ENCODE results near the gene FABP3.

Gene FABP3

DNA sequence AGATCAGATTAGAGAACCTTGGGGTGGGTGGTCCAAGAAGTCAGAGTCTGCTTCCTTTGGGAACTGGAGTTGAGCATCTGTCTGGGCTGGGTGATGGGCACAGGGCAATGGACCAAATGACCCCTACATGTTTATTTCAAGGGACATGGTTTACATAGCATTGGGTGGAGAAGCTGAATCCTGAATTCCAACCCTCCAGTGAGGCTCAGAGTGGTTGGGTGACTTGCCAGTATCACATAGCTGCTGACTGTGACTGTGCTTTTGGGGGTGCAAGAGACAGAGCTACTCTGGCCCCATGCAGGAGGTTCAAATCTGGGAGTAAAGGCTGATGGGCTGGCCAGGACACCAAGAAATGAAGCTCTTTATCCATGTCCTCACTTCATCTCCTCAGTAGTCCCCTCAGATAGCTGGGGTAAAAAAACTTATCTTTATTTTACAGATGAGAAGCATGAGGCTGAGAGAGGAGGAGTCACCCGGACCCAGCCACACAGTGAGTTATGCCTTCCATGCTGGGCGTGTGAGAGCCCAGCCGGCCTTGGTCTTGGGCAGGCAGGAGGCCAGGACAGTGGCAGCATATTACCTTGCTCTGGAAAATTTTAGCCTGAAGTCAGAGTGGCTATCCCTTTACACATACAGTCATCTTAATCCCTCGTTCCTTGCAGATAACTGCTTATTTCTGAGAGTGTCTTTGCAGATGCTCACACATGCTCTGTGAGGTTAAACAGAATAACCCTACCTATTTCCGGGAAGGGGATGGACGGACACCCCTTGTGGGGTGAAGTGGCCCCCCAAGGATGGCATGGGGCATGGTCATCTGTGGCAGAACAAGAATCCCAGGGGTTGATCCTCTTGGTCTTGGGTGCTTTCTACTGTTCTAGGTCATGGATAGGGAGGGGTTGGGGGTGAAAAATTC lies 37.3 kb upstream of the FABP3 start:
- FAIRE-seq (no peak), DNase-seq (ENCODE audit: insufficient read length, low spot score) (no peak)

DNA sequence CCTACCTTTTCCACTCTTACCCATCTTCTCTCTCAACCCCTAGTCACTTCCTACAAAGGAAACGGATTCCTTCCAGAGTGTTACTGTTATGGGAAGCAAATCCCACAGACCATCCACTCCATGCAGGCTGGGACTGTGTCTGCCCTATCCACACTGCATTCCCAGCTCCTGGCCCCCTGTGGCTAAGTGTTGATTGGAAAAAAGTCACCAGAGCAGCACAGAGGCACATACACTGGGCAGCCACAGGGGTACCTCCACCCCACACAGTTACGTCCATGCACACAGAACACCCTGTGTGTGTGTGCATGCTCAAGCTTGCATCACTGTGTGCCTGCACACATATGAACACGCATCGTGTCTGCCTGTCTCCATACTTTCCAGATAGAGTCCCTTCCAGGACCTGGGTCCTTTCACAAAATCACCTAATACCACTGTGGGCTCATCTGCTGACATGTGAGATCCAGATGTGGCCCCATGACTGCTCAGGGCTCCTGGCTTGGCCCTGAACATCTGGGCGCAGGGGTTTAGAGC lies 36.0 kb upstream of the FABP3 start:
- FAIRE-seq: no peak
- TF ChIP-seq, protein P1, sequence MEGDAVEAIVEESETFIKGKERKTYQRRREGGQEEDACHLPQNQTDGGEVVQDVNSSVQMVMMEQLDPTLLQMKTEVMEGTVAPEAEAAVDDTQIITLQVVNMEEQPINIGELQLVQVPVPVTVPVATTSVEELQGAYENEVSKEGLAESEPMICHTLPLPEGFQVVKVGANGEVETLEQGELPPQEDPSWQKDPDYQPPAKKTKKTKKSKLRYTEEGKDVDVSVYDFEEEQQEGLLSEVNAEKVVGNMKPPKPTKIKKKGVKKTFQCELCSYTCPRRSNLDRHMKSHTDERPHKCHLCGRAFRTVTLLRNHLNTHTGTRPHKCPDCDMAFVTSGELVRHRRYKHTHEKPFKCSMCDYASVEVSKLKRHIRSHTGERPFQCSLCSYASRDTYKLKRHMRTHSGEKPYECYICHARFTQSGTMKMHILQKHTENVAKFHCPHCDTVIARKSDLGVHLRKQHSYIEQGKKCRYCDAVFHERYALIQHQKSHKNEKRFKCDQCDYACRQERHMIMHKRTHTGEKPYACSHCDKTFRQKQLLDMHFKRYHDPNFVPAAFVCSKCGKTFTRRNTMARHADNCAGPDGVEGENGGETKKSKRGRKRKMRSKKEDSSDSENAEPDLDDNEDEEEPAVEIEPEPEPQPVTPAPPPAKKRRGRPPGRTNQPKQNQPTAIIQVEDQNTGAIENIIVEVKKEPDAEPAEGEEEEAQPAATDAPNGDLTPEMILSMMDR (IDR thresholded peaks at IDR 0.05; ENCODE audit: insufficient read depth, missing control alignments): no peak

More for the DNA sequence above, 37.3 kb upstream of the FABP3 start:
- TF ChIP-seq, protein P1 (IDR thresholded peaks at IDR 0.05; ENCODE audit: insufficient read depth, missing control alignments): no peak

DNA sequence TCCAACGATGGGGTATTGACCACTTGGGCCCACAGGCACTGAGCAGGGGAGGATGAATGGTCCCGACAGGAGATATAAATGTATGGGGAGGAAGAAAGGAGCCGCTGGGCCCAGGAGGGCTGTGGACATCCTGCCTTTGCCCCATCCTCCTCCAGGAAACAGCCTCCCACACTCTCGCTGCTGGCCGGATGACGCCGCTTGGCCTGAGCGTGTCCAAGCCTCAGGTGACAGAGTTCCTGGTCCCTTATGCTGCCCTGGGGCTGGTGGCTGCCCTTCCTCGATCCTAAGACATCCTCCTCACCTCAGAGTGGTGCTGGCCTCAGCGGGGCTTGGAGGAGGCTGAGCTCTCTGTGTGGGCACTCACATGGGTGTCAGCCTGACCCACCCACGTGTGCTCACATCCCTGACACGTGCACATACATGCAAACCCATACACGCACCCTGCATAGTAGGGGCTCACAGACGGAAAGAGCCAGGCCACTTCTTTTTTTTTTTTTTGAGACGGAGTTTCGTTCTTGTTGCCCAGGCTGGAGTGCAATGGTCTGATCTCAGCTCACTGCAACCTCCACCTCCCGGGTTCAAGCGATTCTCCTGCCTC lies 34.3 kb upstream of the FABP3 start:
- FAIRE-seq (no peak), DNase-seq (ENCODE audit: insufficient read length, low spot score) (no peak)
- TF ChIP-seq, protein P1 (IDR thresholded peaks at IDR 0.05; ENCODE audit: insufficient read depth, missing control alignments): no peak

More for the DNA sequence above, 36.0 kb upstream of the FABP3 start:
- no peak for DNase-seq (ENCODE audit: insufficient read length, low spot score)

DNA sequence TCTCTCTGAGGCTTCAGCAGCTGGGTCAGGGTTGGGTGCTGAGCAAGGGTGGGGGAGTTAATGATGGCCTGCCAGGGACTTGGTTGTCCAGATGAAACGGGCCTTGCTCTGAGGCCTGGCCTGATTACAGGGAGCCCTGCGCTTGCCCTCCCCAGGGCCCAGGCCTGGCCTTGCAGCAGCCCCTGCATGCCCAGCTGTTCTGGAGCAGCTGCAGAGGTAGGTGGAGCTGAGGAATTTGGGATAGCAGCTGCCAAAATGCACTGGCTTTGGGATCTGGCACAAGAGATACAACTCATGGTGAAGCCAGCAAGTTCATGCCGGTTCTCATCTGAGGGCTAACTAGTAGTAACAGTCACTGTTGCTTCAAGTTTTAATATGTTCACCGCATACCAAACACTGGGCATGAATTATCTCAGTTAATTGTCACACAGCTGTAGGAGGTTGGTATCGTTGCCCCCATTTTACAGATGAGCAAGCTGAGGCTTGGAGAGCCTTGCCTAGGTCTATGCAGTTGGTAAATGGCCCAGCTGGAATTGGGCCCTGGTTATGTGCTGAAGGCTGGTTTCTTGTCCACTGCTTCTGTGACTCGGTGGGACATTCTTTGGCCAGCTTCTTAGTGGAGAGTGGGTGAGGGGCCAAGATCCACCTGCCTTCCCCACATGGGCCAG lies 32.8 kb upstream of the FABP3 start:
- TF ChIP-seq, protein P1 (IDR thresholded peaks at IDR 0.05; ENCODE audit: insufficient read depth, missing control alignments): no peak
- no peak for DNase-seq (ENCODE audit: insufficient read length, low spot score)
- no peak for FAIRE-seq

- TF ChIP-seq, protein P1 (IDR thresholded peaks at IDR 0.05; ENCODE audit: insufficient read depth, missing control alignments): no peak
- FAIRE-seq (no peak), DNase-seq (ENCODE audit: insufficient read length, low spot score) (no peak)
Observed at GRCh38 chr1:31401241-31401640, 28.4 kb upstream of the FABP3 start.

GRCh38 chr1:31400393-31400792 lies 27.5 kb upstream of the FABP3 start:
- TF ChIP-seq, protein P1 (IDR thresholded peaks at IDR 0.05; ENCODE audit: insufficient read depth, missing control alignments): no peak
- DNase-seq (ENCODE audit: insufficient read length, low spot score) (no peak), FAIRE-seq (no peak)
